PFSK-1 (cell line): Measurements from ENCODE around the gene SPATA33.

Experiments used
- POLR2AphosphoS5 ChIP-seq: IDR thresholded peaks from 2 replicates; pipeline ENCODE4 v1.6.1; 2012; ENCODE audit warnings: low read depth, mild to moderate bottlenecking, control low read depth, low read length, moderate library complexity
- REST ChIP-seq, 2 experiments: IDR thresholded peaks; 2 replicates each; pipeline versions ENCODE4 v1.6.1 to v1.8.0; 2011 to 2012; ENCODE audit warnings: low read depth in 2 of 2, low read length in 2 of 2, control low read depth in 1 of 2, inconsistent platforms in 1 of 2, mild to moderate bottlenecking in 1 of 2, moderate library complexity in 1 of 2; ENCODE audit not compliant: insufficient read depth in 1 of 2
- SIN3A ChIP-seq: IDR thresholded peaks from 2 replicates; pipeline ENCODE4 v1.6.1; 2012; ENCODE audit warnings: mild to moderate bottlenecking, low read length, moderate library complexity, borderline replicate concordance; ENCODE audit not compliant: insufficient read depth
- TAF1 ChIP-seq: IDR thresholded peaks from 2 replicates; pipeline ENCODE4 v1.6.1; 2012; ENCODE audit warnings: low read length, control low read depth, borderline replicate concordance; ENCODE audit not compliant: insufficient read depth

GRCh38 chr16:89643769-89644300 lies 13.8 kb upstream of the SPATA33 start:
- TF ChIP-seq TAF1 (no peak), POLR2AphosphoS5 (no peak), REST (IDR thresholded peaks at IDR 0.05; ENCODE audit: insufficient read depth in 1 of 2, low read depth in 2 of 2, low read length in 2 of 2) (no peak), SIN3A (no peak)
